NCI-H2081 (cell line): Measurements from ENCODE around the gene NRG3.

Source experiments
- DNase-seq, 2 experiments: peaks; one replicate each; lab custom pipeline; 2025; lab: John Stamatoyannopoulos, UW

NRG3 gene

DNA sequence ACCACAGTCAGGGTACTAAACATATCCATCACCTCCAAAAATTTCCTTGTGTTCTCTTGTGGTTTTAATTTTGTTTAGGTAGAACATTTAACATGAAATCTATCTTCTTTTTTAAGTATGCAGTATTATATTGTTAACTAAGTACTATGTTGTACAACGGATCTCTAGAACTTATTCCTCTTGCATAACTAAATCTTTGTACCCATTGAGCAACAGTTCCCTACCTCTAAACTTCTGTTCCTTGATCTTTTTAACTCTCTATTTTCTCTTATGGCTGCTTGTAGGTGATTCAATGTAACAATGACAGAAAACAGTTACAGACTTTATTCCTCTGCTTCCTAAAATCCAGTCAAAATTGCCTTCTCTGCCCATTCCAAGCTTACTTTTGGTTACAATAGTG is 9.9 kb downstream of the NRG3 start:
- DNase-seq: no peak

DNA sequence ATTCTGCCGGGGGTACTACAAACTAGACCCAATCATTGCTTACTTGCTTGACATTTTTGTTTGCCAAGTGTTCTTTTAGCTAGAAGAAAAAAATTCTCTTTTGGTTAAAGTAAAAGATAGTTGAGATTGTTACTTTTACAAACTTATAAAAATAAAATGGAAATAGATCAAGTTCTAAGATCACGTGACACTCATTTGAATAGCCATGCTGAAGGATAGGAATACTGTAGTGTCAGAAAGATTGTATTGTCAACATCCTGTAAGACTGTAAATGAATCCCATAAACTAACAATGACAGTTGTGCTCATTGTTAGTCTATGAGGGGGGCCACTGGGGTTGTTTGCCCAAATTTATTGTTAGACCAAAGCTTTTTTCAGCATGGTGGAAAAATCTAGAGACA is 10.5 kb downstream of the NRG3 start:
- DNase-seq: no peak

DNA sequence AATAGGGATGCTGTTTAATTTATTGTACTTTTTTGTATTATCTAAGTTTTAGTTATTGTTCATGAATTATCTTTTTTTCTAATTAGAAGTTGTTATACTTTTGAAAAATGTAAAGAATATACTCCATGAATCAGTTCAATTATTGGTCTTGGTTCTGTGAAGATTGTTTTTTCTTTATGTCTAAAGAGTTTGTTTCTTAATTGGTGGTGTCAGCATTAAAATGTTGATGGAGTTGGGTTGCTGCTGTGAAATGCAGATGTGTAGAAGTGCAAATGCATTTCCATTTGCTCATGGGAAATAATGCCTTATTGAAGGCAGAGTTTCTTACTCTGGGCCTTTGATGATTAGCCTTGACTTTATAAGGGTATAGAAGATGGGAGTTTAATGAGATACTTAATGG is 11.9 kb downstream of the NRG3 start:
- no peak for DNase-seq

DNA sequence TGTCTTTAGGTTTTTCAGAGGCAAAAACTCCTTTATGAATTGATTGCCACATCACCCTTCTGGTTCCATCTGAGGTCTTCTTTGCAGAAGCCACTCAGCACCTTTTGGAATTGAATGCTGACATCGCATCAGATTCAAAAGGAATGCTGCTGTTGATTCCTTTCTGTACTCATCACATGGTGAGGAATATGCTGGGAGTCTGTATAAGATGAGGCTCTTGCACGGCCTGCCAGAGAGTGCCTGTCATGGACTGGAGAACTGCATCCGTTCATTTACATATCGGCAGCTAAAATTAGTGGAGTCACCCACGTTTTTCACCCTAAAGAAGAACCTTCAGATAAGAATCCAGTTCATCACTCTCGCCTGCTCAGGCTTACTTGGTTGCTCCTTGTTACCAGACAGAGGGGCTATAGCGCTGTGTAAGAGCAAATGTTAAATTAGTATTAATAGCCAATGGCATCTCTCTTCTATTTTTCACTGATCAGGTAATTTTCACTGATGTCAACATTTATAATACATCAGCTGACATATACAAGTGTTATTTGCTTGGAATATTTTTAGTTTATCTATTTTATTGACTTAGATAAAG is 14.3 kb downstream of the NRG3 start:
- no peak for DNase-seq

DNA sequence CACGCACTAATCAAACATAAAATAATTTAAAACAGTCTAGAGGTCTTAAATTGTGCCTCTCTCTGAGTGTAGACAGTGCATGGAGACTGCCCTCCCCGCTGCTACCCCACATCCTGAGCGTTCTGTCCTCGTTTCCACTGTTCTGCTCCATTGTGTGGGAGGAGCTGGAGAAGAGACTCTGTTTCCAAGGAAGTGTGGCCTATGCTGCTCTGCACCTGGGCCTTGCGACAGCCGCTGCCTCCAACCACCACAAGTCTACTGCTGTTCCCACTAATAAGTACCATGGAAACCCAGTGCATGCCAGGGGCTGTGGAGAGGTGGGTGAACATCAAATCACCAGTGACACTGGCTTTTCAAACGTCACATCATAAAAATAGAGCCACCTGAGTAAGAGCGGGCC is 19.6 kb downstream of the NRG3 start:
- DNase-seq: no peak

DNA sequence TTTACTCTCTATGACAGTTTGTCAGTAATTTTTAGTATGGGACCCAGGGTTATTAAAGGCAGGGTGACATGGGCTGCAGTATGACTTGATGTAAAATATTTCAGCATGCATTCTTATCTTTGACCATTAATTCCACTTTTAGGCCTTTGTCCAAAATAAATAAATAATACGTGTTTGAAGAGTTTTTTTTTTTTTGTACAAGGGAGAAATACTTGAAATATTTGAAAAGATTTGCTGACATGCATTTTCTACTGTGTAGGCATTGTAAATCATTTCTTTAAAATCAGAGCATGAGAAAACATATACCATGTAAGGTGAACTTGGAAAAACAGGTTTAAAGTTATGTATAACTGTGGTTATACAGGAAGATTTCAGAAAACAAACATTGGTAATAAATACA is 23.5 kb downstream of the NRG3 start:
- no peak for DNase-seq

DNA sequence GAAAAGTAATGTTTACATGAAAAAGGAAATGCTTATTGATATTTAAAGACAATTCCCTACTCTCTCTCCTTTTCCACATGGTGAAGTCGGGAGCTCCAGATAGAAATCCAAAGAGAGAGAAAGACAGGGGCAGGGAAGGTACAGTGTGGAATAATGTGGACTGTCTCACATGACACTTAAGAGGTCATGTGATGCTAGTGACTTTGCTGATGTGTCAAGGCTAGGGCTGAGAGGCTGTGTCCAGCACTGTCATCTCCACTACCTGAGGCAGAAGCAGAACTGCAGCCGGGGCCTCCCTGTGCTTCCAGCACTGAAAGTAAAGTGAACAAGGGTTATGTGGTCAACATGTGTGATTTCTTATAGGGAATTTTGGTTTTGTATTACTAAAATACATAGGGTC is 26.0 kb downstream of the NRG3 start:
- no peak for DNase-seq

DNA sequence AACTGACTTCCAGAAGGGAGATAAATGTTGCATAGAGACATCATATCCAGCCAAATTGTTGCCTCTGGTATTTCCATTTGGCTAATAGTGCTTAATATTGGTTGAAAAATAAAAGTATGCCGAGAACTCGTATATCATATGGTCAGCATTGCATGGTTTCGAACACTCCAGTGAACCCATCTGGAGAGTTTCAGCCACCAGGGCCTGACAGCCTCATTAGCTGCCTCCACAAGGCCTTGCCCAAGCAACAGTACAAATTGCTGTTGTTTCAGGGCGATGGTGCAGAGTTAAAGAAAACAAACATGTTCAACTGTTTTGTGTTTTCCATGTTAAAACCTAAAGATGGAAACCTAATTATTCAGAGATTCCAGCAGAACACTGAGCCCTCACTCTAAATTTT is 28.5 kb downstream of the NRG3 start:
- DNase-seq: no peak

DNA sequence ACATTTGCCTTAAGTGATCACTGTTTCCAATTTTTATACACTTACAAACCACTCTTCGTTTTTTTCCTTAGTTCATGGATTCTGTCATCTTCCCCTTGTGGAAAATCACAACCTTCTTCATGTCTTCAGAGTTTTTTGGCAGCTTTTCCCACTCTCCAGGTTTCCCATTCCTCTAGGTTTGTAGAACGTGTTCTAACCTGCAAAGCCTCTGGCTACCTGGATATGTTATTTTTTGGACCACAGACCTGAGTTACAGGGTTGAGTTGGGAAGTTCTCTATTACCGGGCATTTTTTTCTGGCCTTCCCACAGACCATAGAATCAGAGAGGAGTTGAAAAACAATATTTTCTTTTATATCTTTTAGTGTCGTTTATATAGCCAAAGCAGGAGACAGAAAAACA is 30.2 kb downstream of the NRG3 start:
- no peak for DNase-seq

DNA sequence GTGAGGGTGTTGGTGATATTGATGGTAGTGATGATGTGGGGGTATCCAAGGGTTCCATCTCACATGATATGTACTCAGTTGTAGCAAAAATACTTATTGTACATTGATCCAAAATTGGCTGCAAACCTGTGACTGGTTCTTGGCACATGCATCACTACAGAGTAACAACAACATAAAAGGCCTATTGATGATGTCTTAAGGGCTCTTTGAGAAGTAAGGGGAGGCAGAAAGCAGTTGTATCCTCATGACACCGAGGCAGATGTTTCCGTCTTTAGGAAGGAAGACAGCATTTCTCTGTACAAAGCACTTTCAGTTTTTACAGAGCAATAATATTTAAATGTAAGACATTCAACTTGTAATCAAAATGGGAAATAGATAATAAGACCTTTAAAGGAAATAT is 34.5 kb downstream of the NRG3 start:
- DNase-seq: no peak

DNA sequence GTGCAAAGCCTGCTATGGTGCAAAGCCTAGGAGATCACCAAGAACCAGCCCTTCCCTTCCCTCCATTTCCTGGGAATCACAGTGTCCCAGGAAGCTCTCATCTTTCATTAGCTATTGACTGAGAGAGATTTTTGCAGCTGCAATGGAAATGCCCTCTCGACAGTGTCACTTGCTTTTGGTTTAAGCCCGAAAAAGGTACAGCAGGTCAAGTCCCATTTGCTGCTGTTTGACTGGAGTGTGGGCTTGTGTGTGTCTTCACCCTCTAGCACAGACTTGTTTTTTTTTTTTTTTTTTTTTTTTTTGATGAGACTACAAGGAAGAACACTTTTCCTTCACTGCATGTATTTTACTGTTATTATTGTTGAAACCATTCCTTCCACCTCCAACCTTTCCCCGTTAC is 36.3 kb downstream of the NRG3 start:
- DNase-seq: no peak

DNA sequence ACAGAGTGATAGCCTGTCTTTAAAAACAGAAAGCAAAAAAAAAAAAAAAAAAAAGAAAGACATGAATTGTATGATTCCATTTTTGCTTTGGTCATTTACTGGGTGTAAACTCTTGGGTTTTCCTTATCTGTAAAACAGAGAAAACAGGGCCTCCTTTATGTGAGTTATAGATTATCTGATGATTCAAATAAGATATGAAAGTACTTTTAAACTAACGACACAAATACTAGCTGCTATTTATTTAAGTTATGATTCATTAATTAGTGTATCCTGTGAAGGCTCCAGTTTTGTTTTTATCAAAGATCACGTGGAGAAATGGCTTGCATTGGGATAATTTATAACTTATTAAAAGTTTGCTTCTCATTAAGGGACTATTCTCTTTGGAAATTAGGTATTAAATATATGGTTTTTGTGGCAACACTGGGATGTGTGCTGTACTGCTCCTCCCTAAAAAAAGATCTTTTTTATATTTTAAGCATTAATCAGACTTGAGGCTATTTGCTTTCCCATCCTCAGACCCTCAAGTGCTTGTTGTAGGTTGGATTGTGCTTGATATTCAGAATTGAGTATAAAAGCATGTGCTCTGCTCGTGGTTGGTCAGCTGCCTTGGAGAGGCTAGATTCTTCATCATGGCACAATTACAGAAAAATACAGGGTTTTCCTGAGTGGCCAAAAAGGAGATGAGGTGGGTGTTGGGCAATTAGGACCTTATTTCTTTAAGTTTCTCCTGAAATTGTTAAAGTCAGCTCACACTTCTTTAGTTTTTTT is 39.9 kb downstream of the NRG3 start:
- no peak for DNase-seq

DNA sequence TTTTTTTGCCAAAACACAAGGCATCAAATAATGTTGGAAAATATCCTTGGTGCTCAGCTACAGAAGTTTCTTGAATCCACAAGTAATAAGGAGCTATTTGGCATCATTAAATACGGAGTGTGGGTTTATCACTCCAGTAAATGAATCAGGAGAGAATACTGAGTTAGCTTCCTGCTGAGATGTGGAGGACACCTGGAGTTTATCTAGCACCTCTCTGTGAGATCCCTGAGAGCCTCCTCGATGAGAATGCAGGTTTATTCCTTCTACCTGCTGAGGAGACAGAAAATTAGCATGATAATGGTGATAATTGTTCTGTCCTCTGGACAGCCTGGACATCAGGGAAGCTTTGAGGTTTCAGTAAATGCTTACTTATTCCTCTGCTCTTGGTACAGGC is 40.5 kb downstream of the NRG3 start:
- no peak for DNase-seq

DNA sequence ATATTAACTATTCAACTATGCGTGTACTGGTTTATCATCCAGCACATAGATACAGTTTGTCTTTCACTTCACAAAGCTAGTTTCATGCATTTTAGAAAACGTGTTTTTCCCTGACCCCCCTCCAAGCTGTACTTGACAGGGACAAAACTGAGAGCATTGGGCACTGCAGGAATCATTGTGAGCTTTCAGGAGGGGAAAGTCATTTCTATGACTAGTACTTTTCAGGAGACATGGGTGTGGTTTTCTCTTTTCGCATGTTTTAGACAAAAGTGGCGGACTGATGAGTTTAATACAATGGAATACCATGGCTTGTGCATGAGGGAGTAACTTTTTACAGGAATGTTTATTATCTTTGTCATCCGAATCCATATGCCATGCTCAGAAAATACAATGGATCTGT is 42.7 kb downstream of the NRG3 start:
- DNase-seq: no peak

DNA sequence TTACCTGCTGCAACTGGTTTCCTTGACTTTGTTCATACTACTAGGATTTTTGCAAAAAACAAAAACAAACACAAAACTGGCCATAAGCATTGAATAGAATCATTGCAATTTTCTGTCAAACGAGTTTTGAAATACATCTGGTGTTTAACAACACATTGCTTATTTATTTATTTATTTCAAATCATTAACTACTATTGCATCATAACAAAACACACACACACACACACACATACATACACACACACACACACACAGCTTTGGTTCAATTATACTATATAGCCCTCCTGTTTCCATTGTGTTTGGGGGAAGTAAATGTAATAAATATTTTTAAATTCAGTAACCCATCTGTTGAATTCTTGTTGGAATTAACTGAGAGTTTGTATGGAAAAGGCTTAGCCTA is 43.8 kb downstream of the NRG3 start:
- no peak for DNase-seq

DNA sequence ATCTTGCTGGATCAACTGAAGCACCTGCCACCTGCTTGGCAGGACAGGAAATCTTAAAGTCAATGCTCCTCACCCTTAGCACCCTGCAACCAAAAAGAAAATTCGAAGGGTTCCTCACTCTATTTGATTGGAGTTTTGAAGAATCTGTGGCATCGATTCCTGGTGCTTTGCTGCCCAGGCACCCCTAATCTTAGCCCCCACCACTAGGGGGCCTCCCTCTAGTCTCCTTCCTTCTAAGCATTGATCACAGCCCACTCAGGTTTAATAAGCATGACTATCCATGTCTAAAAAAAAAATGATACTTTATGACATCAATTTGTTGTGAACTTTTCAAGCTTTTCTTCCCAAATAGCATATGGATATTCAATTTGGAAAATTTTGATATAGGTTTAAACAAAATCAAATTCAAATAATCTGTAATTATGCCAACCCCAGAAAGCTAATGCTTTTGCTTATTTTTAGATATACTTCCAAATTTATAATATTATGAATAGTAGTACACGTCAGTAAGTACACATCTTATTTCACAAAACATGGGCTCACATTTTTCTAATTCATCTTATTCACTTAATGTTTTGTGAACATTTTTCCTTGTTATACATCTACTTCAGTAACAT is 45.3 kb downstream of the NRG3 start:
- DNase-seq: no peak

DNA sequence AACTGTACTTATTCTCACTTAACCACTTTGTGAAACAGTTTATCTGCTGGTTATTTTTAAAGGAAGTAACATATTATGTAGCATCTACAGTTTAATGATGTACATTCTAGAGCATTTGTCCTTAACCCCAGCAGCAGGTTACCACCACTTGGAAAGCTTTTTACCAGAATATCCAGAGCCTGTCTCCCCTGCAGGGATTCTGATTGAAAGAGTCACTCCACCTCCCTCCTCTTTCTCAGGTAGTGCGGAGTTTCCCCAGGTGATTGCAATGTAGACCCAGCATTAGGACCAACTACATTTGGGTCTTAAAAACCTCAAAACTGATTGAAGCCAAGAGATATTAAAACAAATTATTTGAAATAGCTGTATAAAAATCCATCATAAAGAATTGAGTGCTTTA is 53.1 kb downstream of the NRG3 start:
- DNase-seq: no peak

DNA sequence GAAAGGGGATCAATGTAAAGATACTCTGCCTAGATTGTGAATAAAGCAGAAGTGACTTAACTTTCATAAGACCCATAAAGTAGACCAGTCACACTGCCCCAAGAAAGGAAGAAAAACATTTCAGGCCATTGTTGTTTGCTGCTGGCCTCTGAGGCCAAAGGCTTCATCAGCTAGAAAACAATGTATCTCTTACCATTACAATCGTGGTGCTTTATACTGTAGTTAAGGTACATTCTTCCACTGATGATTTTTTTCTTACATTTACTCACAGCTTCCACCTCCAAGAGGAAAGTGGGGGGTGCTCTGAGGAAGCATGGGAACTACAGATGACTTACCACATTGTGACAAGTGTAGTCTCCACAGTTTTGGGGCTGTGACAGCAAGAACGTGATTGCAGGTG is 68.6 kb downstream of the NRG3 start:
- no peak for DNase-seq

DNA sequence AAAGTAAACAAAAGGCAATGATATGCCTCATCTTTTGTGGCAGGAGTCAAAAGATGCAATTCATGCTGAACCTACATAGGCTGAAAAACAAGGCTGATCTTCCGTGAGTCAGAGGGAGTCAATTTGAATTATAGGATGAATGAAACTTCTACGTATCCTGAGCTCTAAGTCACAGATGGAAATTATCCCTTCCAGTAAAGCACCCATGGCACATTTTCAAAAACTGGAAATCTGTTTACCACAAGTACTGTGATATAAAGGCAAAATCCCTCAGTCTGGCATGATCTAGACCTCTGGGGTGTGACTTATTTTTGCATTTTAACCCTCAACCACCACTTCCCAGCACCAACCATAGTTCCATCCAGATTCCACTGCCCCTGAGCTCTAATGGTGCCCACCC is 69.6 kb downstream of the NRG3 start:
- no peak for DNase-seq

DNA sequence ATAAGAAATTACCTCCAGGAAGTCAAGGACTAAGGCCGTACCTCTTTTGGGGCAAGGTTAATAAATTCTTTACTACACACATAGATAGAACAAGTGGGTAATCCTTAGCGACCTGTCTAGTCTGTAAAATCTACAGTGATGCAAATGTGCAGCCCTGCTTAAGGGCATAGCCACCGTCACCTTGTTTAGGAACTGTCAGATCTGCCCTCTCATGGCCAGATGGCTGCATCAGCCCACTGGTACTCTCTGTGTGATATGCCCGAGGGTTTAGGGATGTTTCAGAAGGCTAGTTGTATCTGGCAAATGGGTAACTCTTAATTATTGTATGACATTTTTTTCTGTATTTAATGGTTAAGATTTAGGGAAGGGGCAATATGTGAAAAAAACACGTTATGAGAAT is 74.3 kb downstream of the NRG3 start:
- DNase-seq: no peak

DNA sequence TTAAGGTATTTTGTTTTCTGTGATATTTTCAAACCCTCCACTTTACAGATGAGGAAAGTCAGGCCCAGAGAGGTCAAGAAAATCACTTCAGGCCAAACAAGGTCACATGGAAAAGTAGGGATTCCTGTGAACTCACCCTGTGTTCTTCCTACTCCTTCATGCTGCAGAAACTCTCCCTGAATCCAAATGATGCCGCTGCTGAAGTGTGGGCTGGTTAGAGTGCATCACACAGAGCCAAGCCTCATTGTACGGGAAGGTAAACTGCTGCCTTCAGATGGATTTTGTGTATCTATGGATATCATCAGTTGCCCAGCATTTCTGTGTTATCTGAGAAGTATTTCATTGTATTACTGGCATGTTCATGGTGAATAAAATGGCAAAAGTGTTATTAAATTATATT is 75.4 kb downstream of the NRG3 start:
- DNase-seq: no peak

DNA sequence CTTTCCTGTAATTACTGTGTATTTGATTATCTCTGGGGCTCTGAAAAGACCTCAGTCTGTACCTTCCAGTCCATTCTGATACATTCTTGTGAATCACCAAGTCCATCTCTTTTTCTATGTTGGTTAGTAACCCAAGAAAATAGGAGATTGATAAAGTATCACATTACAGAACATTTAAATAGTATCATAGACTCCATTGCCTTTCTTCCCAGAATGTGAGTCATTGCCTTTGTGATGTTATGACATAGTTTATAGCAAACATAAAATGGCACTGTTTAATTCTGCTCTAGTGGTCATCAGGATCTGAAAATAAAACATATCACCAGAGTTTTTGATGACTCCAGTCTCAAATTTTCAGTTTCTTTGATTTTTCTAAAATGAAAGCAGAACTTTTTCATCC is 78.4 kb downstream of the NRG3 start:
- DNase-seq: no peak

DNA sequence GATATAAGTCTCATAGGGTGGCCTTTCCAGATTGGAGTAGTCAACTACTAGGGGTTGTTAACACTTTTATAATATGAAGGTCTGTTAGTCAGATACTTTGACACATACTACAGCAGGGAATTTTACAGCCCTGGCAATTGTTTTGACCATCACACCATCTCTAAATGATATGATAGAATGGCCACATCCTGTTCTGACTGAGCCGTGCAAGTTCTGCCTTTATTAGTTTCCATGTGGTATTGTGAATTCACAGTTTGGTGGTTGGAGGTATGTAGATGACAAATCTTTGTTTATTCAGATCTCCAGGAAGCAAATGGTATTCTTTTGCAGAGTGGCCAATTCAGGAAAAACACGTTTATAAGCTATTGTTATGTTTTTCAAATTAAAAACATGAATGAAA is 83.0 kb downstream of the NRG3 start:
- no peak for DNase-seq

DNA sequence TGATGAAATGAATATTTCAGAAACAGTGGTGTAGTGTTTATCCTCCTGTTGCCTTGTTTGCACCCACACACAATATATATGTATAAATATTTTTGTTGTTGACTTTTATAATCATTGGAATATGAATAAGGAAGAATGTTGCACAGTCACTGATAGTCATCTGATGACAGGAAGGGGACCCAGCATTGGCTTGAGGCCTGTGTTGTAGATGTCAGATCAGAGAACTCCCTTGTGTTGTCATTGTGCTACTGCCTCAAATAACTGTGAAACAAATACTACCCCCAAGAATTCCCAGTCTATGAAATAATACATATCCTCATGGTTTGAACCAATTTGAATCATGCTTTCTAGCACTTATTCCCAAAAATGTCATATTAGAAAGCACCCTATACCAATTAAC is 84.0 kb downstream of the NRG3 start:
- no peak for DNase-seq
